ENCODE results near the gene DPH2. TPM values are rescaled to one million over a fixed set of nuclear protein-coding genes. Genes with fewer than 3 reads are reported as not detected.

The DPH2 gene
- total and polyA plus RNA-seq, 7 donors, result 10.7 to 37.2 (median 12.1) TPM

DNA sequence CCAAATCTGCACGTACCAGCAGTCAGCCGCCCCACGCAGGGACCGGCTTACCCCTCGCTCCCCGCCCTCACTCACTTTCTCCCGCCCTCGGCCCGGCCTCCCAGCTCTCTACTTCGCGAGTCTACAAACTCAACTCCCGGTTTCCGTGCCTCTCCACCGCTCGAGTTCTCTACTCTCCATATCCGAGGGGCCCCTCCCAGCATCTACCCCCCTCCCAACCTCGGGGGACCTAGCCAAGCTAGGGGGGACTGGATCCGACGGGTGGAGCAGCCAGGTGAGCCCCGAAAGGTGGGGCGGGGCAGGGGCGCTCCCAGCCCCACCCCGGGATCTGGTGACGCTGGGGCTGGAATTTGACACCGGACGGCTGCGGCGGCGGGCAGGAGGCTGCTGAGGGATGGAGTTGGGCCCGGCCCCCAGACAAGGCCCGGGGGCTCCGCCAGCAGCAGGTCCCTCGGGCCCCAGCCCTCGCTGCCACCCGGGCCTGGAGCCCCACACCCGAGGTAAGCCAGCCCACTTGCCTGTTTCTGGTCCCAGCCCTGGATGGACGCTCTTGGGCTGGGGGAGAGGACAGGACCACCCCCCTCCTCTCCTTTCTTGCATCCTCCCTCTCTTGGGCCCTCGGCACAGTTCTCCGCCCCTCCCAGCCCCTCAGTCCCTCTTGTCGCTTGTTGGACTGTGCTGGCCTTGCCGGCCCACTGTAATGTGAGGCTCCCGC is 36.3 kb upstream of the DPH2 start, which contains the start of gene ARTN:
Gene ARTN, plus strand, starts transcription at position 416 of the 715 bp plus-strand sequence. CDS start 1,856 bp downstream, outside the sequence.
- H3K27ac ChIP-seq, result peak within 1 kb of the TSS in 2 of 4 donors; percentile 6 to 17
- peaks cover 0 to 41% (median 36%) of the 10 kb centered on the region in 4 donors for H3K4me1 ChIP-seq
- intact Hi-C loops (cut with DNase I), result loop anchor here (1.0 kb wide), 1 partner anchor 169 kb away; no protein-coding TSS in a partner anchor
- no peak for DNase-seq
- no peaks in the 10 kb centered on the region for H3K9me3 ChIP-seq
- 3 to 5% methylated on average over 42 of the region's 42 CpGs for WGBS, 2 donors
- H3K27me3 ChIP-seq, result peaks cover 0 to 17% (median 0%) of the 10 kb centered on the region in 3 donors
- TF ChIP-seq, protein P1, sequence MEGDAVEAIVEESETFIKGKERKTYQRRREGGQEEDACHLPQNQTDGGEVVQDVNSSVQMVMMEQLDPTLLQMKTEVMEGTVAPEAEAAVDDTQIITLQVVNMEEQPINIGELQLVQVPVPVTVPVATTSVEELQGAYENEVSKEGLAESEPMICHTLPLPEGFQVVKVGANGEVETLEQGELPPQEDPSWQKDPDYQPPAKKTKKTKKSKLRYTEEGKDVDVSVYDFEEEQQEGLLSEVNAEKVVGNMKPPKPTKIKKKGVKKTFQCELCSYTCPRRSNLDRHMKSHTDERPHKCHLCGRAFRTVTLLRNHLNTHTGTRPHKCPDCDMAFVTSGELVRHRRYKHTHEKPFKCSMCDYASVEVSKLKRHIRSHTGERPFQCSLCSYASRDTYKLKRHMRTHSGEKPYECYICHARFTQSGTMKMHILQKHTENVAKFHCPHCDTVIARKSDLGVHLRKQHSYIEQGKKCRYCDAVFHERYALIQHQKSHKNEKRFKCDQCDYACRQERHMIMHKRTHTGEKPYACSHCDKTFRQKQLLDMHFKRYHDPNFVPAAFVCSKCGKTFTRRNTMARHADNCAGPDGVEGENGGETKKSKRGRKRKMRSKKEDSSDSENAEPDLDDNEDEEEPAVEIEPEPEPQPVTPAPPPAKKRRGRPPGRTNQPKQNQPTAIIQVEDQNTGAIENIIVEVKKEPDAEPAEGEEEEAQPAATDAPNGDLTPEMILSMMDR (IDR thresholded peaks at IDR 0.05), result no peak
- TF ChIP-seq EP300 (IDR thresholded peaks at IDR 0.05) (no peak), POLR2A (IDR thresholded peaks at IDR 0.05) (no peak), POLR2AphosphoS5 (IDR thresholded peaks at IDR 0.05) (no peak)
- peak within 1 kb of the TSS; percentile 18 to 45 (median 38) for H3K4me3 ChIP-seq
- peaks cover 0 to 7% (median 2%) of the 10 kb centered on the region in 4 donors for H3K36me3 ChIP-seq

DNA sequence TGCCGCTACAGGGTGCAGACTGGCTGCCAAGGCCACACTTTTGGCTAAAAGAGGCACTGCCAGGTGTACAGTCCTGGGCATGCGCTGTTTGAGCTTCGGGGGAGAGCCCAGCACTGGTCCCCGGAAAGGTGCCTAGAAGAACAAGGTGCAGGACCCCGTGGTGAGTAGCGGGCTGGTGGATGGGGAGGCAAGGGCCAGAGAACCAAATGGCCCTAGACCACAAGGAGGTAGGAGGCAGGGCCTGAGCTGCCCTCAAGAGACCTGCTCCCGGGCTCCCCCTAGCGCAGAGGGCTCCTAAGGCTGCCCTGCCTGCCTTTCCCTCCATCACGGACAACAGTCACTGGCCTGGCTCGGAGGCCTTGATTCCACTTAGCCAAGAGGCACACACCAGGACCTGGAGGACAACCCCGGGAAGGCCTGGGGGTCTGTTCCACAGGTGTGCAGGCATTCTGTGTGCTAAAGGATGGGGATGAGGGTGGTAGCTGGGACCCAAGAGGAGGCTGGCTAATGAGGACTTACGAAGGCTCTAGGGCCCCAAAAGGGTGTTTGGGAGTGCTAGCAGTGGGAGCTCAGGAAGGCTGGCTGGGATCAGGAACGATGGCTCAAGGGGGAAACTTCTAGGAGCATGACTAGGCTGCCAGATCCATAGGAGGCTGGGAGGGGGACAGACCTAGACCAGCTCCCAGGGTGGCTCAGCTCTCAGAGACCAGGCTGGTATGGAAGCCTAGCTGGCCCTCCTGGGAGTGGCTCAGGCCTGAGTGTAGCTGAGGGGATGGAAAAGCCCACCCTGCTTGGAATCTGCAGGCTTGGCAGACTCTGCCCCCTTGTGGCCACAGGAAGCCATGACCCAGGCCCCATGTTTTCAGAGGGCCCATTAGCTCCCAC is 35.5 kb upstream of the DPH2 start:
- peak; percentile 83 for DNase-seq
- TF ChIP-seq POLR2AphosphoS5 (IDR thresholded peaks at IDR 0.05), result no peak
- TF ChIP-seq, protein P1 (IDR thresholded peaks at IDR 0.05), result peak; percentile 84 to 96 (median 90)
- Histone ChIP-seq H3K4me1 (peaks cover 0 to 41% (median 36%) of the 10 kb centered on the region in 4 donors), H3K27ac (peak overlapping the region in 1 of 4 donors; percentile 17), H3K9me3 (no peaks in the 10 kb centered on the region), H3K36me3 (peaks cover 0 to 7% (median 2%) of the 10 kb centered on the region in 4 donors), H3K27me3 (peaks cover 0 to 17% (median 0%) of the 10 kb centered on the region in 3 donors), H3K4me3 (peak overlapping the region in 3 of 4 donors; percentile 34 to 45 (median 43))
- intact Hi-C loops (cut with DNase I), result loop anchor here (1.0 kb wide), 1 partner anchor 170 kb away; no protein-coding TSS in a partner anchor
- 20 to 36% methylated on average over 13 of the region's 13 CpGs for WGBS, 2 donors

DNA sequence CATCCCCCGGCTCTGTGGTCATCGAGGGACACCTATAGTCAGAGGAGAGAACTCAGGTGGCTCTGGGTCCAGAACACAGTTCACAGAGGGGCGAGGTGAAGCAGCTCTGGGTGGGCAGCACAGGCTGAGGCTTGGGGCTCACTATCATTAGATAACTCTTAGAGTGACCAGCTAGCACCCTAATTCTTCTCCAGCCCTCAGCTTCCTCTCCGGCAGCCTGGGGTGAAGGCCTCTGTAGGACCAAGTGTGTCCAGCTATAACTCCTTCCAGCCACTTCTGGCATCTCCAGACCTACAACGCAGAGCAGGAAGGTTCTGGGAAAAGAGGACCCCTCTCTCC is 34.9 kb upstream of the DPH2 start:
- peaks cover 0 to 7% (median 2%) of the 10 kb centered on the region in 4 donors for H3K36me3 ChIP-seq
- intact Hi-C loops (cut with DNase I), result loop anchor here (1.0 kb wide), 1 partner anchor 171 kb away; no protein-coding TSS in a partner anchor
- no peak for TF ChIP-seq POLR2AphosphoS5 (IDR thresholded peaks at IDR 0.05)
- TF ChIP-seq EP300 (IDR thresholded peaks at IDR 0.05), result no peak

GRCh38 chr1:43935711-43936427 is 33.9 kb upstream of the DPH2 start:
- Histone ChIP-seq H3K9me3 (no peaks in the 10 kb centered on the region), H3K27ac (peak overlapping the region in 2 of 4 donors; percentile 41 to 63), H3K4me1 (peaks cover 0 to 41% (median 36%) of the 10 kb centered on the region in 4 donors), H3K4me3 (peak overlapping the region; percentile 36 to 59 (median 56)), H3K27me3 (peaks cover 0 to 17% (median 0%) of the 10 kb centered on the region in 3 donors), H3K36me3 (no peaks in the 10 kb centered on the region)
- 3 to 10% methylated on average over 48 of the region's 48 CpGs for WGBS, 2 donors
- intact Hi-C loops (cut with DNase I), result no loop called here
- peak in 1 of 2 donors; percentile 26 for TF ChIP-seq POLR2A (IDR thresholded peaks at IDR 0.05)
- TF ChIP-seq, protein P1 (IDR thresholded peaks at IDR 0.05), result no peak
- DNase-seq, result no peak

More for the DNA sequence above, 34.9 kb upstream of the DPH2 start:
- Histone ChIP-seq H3K4me1 (peaks cover 0 to 41% (median 36%) of the 10 kb centered on the region in 4 donors), H3K27me3 (peaks cover 0 to 17% (median 0%) of the 10 kb centered on the region in 3 donors), H3K9me3 (no peaks in the 10 kb centered on the region), H3K4me3 (no peak overlapping the region), H3K27ac (peak overlapping the region in 1 of 4 donors; percentile 17)
- DNase-seq, result no peak
- 54 to 58% methylated on average over 5 of the region's 5 CpGs for WGBS, 2 donors

Data from sigmoid colon (tissue), 7 donors.